GM12801 (cell line): Measurements from ENCODE around the gene ABTB2.

Experiments
- TF ChIP-seq, protein P1 (sequence below): IDR thresholded peaks from one replicate; pipeline ENCODE4 v1.5.1; 2011; ENCODE audit warnings: control low read depth; ENCODE audit not compliant: insufficient read length; ENCODE audit errors: extremely low read depth

The ABTB2 gene

DNA sequence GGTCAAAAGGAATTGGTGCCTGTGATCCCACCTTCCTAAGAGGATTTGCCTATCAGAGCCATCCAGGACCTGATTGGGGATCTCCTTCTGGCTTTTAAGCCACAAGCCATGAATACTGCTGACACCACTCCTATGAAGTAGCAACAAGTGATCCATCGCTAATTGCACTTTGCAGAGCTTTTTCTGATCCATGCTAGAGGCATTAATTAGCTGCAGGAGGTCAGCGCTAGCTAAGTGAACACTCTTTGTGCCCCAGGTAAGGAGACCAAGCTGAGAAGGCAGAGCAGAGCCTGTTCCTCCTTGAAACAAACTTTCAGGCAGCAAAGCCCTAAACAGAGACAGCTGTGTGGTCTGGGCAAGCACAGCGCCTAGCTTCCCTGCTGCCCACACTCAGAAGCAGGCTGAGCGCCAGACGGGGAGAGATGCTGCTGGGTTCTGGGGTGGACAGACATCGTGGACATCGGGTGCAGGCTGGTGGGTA, 122.2 kb downstream of the ABTB2 start:
- TF ChIP-seq, protein P1, sequence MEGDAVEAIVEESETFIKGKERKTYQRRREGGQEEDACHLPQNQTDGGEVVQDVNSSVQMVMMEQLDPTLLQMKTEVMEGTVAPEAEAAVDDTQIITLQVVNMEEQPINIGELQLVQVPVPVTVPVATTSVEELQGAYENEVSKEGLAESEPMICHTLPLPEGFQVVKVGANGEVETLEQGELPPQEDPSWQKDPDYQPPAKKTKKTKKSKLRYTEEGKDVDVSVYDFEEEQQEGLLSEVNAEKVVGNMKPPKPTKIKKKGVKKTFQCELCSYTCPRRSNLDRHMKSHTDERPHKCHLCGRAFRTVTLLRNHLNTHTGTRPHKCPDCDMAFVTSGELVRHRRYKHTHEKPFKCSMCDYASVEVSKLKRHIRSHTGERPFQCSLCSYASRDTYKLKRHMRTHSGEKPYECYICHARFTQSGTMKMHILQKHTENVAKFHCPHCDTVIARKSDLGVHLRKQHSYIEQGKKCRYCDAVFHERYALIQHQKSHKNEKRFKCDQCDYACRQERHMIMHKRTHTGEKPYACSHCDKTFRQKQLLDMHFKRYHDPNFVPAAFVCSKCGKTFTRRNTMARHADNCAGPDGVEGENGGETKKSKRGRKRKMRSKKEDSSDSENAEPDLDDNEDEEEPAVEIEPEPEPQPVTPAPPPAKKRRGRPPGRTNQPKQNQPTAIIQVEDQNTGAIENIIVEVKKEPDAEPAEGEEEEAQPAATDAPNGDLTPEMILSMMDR = no peak

DNA sequence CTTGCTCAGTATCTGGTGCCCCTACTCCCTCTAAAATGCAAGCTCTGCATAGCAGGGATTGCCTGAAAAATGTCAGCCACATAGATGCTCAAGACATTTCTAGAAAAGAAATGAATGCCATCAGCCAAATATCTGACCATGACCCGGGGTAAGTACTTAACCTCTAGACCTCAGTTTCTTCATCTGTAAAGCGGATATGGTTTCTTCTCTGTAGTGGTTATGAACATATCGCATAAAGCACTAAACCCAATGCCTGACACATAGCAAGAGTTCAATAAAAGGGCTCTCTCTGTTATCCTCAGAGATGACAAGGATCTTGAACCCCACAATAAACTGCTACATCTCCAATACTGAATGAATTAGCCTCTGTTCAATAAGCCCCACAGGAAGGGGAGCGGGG, 122.6 kb downstream of the ABTB2 start:
- TF ChIP-seq, protein P1 = no peak

- TF ChIP-seq, protein P1 = no peak
Observed at GRCh38 chr11:34234086-34234740, 123.6 kb downstream of the ABTB2 start.

- TF ChIP-seq, protein P1 = no peak
Observed at GRCh38 chr11:34233215-34233614, 124.6 kb downstream of the ABTB2 start.

GRCh38 chr11:34232807-34233206, 125.0 kb downstream of the ABTB2 start:
- TF ChIP-seq, protein P1 = no peak

- TF ChIP-seq, protein P1 = no peak
Observed at GRCh38 chr11:34226210-34226609, 131.6 kb downstream of the ABTB2 start.

DNA sequence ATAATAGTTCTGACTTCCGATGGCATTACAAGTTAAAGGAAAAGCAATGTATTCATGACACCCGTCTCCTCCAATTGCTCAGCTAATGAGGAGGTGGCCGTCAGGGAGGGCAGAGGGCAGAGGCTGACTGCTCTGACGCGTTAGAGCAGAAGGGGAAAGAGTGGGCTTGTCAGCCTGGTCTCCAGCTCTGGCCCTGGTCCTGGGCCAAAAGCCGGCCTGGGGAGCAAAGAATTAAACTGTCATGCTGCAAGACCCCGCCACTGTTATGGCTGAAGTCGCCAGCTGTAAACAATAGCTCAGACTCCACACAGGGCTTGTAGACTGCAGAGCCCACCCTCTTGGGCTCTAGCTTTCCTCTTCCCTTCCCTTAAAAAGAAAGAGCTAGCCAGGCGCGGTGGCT, 132.7 kb downstream of the ABTB2 start:
- TF ChIP-seq, protein P1 = no peak
